Measurements from ENCODE around the gene IL22RA1. TPM values are rescaled to one million over a fixed set of nuclear protein-coding genes. Genes with fewer than 3 reads are reported as not detected.

IL22RA1 gene
- total and polyA plus RNA-seq, 9 of the 15 experiments (the other 6 are each of a cell fraction or from before 2014, with no cell fraction given): not detected

DNA sequence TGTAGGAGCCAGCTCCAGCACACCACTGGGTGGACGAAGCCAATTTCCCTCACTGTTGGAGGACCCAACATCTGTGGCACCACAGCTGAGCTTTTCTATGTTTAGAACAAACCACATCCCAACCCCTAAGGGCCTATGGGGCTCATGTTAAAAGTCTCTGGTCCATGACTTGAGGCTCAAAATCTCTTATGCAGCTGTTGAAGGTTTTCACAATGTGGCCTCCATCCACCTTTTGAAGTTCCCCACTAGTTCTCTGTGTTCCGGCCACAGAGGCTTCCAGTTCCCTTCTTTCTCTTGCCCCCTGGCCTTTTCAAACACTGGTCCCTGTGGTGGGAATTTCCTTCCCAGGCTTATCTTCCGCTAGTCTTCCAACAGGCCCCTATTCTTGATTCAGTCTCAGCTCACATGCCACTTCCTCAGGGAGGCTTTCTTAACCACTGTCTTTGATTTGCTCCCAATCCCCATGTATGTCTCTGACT, 48.1 kb upstream of the IL22RA1 start (continued):
- TF ChIP-seq ATF2 (CRISPR knock-in tag; IDR thresholded peaks at IDR 0.05): no peak
- TF ChIP-seq BMI1 (IDR thresholded peaks at IDR 0.05; ENCODE audit: low read length): no peak
- no peak for TF ChIP-seq EHMT2 (IDR thresholded peaks at IDR 0.05)
- TF ChIP-seq, protein P1, sequence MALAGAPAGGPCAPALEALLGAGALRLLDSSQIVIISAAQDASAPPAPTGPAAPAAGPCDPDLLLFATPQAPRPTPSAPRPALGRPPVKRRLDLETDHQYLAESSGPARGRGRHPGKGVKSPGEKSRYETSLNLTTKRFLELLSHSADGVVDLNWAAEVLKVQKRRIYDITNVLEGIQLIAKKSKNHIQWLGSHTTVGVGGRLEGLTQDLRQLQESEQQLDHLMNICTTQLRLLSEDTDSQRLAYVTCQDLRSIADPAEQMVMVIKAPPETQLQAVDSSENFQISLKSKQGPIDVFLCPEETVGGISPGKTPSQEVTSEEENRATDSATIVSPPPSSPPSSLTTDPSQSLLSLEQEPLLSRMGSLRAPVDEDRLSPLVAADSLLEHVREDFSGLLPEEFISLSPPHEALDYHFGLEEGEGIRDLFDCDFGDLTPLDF (CRISPR knock-in tag; IDR thresholded peaks at IDR 0.05): no peak
- no peak for TF ChIP-seq DIDO1 (tag; IDR thresholded peaks at IDR 0.05; ENCODE audit: low read depth)
- no peak for TF ChIP-seq ZBTB9 (CRISPR knock-in tag; IDR thresholded peaks at IDR 0.05)
- TF ChIP-seq ZBTB17 (CRISPR knock-in tag; IDR thresholded peaks at IDR 0.05): no peak
- no peak for TF ChIP-seq PURB (CRISPR knock-in tag; IDR thresholded peaks at IDR 0.05; ENCODE audit: low read depth)
- TF ChIP-seq, protein P2, sequence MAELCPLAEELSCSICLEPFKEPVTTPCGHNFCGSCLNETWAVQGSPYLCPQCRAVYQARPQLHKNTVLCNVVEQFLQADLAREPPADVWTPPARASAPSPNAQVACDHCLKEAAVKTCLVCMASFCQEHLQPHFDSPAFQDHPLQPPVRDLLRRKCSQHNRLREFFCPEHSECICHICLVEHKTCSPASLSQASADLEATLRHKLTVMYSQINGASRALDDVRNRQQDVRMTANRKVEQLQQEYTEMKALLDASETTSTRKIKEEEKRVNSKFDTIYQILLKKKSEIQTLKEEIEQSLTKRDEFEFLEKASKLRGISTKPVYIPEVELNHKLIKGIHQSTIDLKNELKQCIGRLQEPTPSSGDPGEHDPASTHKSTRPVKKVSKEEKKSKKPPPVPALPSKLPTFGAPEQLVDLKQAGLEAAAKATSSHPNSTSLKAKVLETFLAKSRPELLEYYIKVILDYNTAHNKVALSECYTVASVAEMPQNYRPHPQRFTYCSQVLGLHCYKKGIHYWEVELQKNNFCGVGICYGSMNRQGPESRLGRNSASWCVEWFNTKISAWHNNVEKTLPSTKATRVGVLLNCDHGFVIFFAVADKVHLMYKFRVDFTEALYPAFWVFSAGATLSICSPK (IDR thresholded peaks at IDR 0.05; ENCODE audit: borderline replicate concordance): no peak
- TF ChIP-seq HMBOX1 (IDR thresholded peaks at IDR 0.05): no peak

Measured in K562 (cell line).